Choroid plexus epithelial cell (primary cell): ENCODE measurements around the gene NINJ2.
"Not testable (repeated sequence)": the region's sequence is repeated elsewhere in the genome, so short reads cannot be mapped to it uniquely, and the experiment has no call there.

Source experiments
- DNase-seq: peaks from one replicate; pipeline ENCODE4 v3.0.0-alpha.2; 2010; ENCODE audit warnings: low read depth
- H3K4me3 ChIP-seq: 2 replicates; pipeline ENCODE4 v1.5.1; 2011; ENCODE audit warnings: low read depth, mild to moderate bottlenecking, control low read depth, low read length, moderate library complexity
- CTCF ChIP-seq: conservative IDR thresholded peaks from 2 replicates; pipeline ENCODE4 v1.5.1; 2011; ENCODE audit warnings: low read depth, mild to moderate bottlenecking, control low read depth, inconsistent platforms, low read length, moderate library complexity

The NINJ2 gene

GRCh38 chr12:644818-645552 is 18.3 kb downstream of the NINJ2 start:
- H3K4me3 ChIP-seq: no peak overlapping the region
- DNase-seq: peak; percentile 42
- no peak for TF ChIP-seq CTCF

GRCh38 chr12:644303-644639 is 19.0 kb downstream of the NINJ2 start:
- TF ChIP-seq CTCF: no peak
- no peak overlapping the region for H3K4me3 ChIP-seq
- no peak for DNase-seq

GRCh38 chr12:643475-644302 is 19.6 kb downstream of the NINJ2 start:
- no peak for TF ChIP-seq CTCF
- H3K4me3 ChIP-seq: peak overlapping the region; percentile 46
- DNase-seq: no peak

DNA sequence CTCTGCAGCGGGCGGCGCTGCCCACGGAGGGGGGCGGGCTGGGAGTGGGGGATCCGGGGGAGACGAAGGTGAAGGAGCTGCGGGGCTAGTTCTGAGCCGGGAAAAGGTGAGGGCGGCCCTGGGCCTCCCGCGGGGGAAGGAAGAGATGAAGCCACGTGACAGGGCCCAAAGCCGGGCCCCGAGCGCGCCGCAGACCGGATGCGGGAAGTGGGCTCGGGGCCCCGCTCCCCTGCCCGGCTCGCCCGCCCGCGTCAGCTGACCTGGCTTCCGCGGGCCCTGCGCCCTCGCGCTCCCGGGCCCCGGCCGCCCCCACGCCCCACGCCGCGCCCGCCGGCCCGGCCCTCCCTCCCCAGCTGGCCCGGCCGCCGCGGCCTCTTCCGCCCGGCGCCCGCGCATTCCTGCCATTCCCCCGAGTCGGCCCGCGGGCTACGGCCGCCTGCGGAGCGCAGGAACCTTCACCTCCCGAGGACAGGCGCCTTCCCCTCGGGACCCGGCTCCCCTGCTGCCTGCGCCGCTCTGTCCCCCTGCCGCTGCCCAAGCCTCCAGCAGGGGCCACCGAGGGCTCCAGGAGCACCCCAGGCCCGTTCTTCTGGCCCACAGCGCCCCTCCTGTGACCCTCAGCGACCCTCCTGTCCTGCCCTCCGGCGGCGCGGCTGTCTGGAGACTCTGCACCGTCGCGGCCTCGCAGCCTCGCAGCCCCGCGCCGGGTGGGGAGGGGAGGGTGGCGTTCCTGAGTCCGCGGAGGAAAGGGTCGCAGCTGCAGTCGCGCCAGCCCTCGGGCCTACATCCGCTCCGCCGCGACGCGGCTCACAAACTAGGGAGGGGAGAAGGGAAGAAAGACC is 20.4 kb downstream of the NINJ2 start:
- H3K4me3 ChIP-seq: peak overlapping the region; percentile 46

GRCh38 chr12:641321-641720 is 21.9 kb downstream of the NINJ2 start:
- DNase-seq, H3K4me3 ChIP-seq: not testable (repeated sequence)

More for the DNA sequence above, 20.4 kb downstream of the NINJ2 start:
- TF ChIP-seq CTCF: peak; percentile 36
- peak; percentile 71 for DNase-seq

- no peak for DNase-seq
- no peak for TF ChIP-seq CTCF
- H3K4me3 ChIP-seq: no peak overlapping the region
Observed at GRCh38 chr12:640773-641172, 22.5 kb downstream of the NINJ2 start.

DNA sequence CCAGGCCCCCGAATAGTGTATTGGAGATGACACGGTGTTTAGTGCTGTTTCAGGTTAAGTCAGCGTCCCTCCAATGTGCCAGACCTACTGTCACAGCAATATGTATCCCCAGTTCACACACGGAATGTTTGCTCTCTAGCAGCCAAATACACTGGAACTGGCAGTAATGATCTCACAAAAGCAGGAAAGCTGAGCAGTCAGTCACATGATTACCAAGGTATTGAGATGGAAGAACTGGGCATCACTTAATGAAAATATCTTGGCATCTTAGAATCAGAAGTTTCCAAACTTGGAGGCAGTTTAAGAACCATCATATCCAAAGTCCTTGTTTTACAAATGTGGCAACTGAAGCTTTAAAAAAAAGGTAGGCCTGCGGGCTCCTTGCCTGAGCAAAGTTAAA is 23.3 kb downstream of the NINJ2 start:
- no peak for DNase-seq
- no peak overlapping the region for H3K4me3 ChIP-seq
- no peak for TF ChIP-seq CTCF
